Skeletal muscle satellite cell (primary cell): ENCODE results near the gene KEAP1.
A peak's percentile ranks its signal among the peaks of the same experiment; 100 is the strongest.

Experiments
- H3K27me3 ChIP-seq: 2 replicates; pipeline ENCODE4 v1.7.0; 2013; ENCODE audit warnings: low read length; ENCODE audit not compliant: control insufficient read depth, insufficient read depth
- H3K36me3 ChIP-seq: 2 replicates; pipeline ENCODE4 v1.7.0; 2013; ENCODE audit warnings: mild to moderate bottlenecking, control low read depth, low read length; ENCODE audit not compliant: insufficient read depth
- H3K4me1 ChIP-seq: 2 replicates; pipeline ENCODE4 v1.7.0; 2013; ENCODE audit warnings: low read length; ENCODE audit not compliant: control insufficient read depth, insufficient read depth
- H3K4me2 ChIP-seq: 2 replicates; pipeline ENCODE4 v1.7.0; 2013; ENCODE audit warnings: mild to moderate bottlenecking, low read length
- H3K4me3 ChIP-seq: 2 replicates; pipeline ENCODE4 v1.7.0; 2013; ENCODE audit warnings: low read length
- H3K9ac ChIP-seq: 2 replicates; pipeline ENCODE4 v1.7.0; 2013; ENCODE audit warnings: mild to moderate bottlenecking, low read depth, low read length, moderate library complexity
- H3K9me3 ChIP-seq: replicated peaks from 2 replicates; pipeline ENCODE4 v1.7.0; 2013; ENCODE audit warnings: mild to moderate bottlenecking, control low read depth, low read length

Gene KEAP1

DNA sequence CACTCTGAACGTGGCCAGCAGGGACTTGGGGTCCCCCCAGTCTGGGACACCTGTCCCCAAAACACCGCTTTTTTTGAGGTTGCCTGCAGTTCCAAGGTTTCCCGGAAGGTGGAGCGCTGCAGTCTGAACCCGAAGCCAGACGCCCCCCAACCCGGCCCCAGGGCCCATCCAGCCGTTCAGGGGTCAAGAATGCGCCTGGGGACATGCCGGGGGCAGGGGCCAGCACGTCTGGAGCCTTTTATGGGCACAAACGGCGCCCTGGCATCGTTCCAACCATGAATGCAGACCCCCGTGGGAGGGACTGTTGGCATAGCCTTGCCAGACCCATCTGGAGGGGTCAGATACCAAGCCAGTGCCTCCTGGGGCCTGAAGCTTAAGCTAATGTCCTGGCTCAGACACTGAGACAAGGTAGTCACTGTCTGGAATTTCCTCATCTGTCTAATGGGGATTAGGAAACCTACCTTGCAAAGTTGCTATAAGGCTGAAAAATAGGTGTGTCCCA, 7.2 kb upstream of the KEAP1 start:
- Histone ChIP-seq H3K9me3 (no peaks in the 10 kb centered on the region), H3K4me3 (no peak overlapping the region), H3K9ac (no peak overlapping the region), H3K4me1 (no peaks in the 10 kb centered on the region), H3K27me3 (peaks cover 37% of the 10 kb centered on the region), H3K4me2 (no peak overlapping the region), H3K36me3 (no peaks in the 10 kb centered on the region)

DNA sequence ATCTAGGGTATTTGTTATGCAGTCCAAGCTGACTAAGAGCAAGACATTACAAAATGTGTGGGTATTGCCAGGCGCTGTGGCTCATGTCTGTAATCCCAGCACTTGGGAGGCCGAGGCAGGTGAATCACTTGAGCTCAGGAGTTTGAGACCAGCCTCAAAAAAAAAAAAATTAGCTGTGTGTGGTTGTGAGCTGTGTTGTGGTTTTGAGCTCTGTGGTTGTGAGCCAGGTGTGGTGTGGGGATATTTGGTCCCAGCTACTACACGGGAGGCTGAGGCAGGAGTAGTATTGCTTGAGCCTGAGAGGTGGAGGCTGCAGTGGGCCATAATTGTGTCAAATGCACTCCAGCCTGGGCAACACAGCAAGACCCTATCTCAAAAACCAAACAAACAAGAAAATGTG, 5.6 kb upstream of the KEAP1 start:
- H3K9me3 ChIP-seq = no peaks in the 10 kb centered on the region
- no peak overlapping the region for H3K4me2 ChIP-seq
- H3K27me3 ChIP-seq = peaks cover 20% of the 10 kb centered on the region
- no peaks in the 10 kb centered on the region for H3K4me1 ChIP-seq
- H3K9ac ChIP-seq = no peak overlapping the region
- H3K4me3 ChIP-seq = no peak overlapping the region
- no peaks in the 10 kb centered on the region for H3K36me3 ChIP-seq

DNA sequence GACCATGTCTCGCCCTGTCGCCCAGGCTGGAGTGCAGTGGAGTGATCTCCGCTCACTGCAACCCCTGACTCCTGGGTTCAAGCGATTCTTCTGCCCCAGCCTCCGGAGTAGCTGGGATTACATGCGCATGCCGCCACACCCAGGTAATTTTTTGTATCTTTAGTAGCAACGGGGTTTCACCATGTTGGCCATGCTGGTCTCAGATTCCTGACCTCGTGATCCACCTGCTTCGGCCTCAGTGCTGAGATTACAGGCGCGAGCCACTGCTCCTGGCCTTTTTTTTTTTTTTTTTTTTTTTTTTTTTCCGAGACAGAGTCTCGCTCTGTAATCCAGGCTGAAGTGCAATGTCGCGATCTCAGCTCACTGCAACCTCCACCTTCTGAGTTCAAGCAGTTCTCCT, 4.9 kb upstream of the KEAP1 start:
- Histone ChIP-seq H3K36me3 (no peaks in the 10 kb centered on the region), H3K4me3 (no peak overlapping the region), H3K27me3 (peaks cover 14% of the 10 kb centered on the region), H3K4me2 (no peak overlapping the region), H3K9ac (no peak overlapping the region), H3K4me1 (no peaks in the 10 kb centered on the region), H3K9me3 (no peaks in the 10 kb centered on the region)

GRCh38 chr19:10505583-10506229, 2.5 kb upstream of the KEAP1 start:
- Histone ChIP-seq H3K27me3 (peaks cover 5% of the 10 kb centered on the region), H3K9me3 (no peaks in the 10 kb centered on the region), H3K4me2 (no peak overlapping the region), H3K4me1 (peaks cover 8% of the 10 kb centered on the region), H3K36me3 (no peaks in the 10 kb centered on the region), H3K4me3 (no peak overlapping the region), H3K9ac (no peak overlapping the region)

GRCh38 chr19:10502524-10503001, 593 bp downstream of the KEAP1 start:
- Histone ChIP-seq H3K27me3 (no peaks in the 10 kb centered on the region), H3K4me1 (peaks cover 8% of the 10 kb centered on the region), H3K4me2 (peak overlapping the region; percentile 96), H3K9me3 (no peaks in the 10 kb centered on the region), H3K4me3 (peak overlapping the region; percentile 88), H3K9ac (peak overlapping the region; percentile 99), H3K36me3 (peaks cover 18% of the 10 kb centered on the region)

GRCh38 chr19:10501971-10502523, 1.1 kb downstream of the KEAP1 start:
- H3K4me3 ChIP-seq = peak overlapping the region; percentile 88
- H3K4me1 ChIP-seq = peaks cover 8% of the 10 kb centered on the region
- H3K36me3 ChIP-seq = peaks cover 23% of the 10 kb centered on the region
- H3K9ac ChIP-seq = peak overlapping the region; percentile 99
- no peaks in the 10 kb centered on the region for H3K27me3 ChIP-seq
- H3K4me2 ChIP-seq = peak overlapping the region; percentile 96
- H3K9me3 ChIP-seq = no peaks in the 10 kb centered on the region

- H3K4me1 ChIP-seq = peaks cover 8% of the 10 kb centered on the region
- no peak overlapping the region for H3K4me2 ChIP-seq
- H3K4me3 ChIP-seq = no peak overlapping the region
- H3K9me3 ChIP-seq = no peaks in the 10 kb centered on the region
- H3K27me3 ChIP-seq = no peaks in the 10 kb centered on the region
- H3K36me3 ChIP-seq = peaks cover 31% of the 10 kb centered on the region
- H3K9ac ChIP-seq = no peak overlapping the region
Observed at GRCh38 chr19:10500247-10500592, 2.9 kb downstream of the KEAP1 start.

DNA sequence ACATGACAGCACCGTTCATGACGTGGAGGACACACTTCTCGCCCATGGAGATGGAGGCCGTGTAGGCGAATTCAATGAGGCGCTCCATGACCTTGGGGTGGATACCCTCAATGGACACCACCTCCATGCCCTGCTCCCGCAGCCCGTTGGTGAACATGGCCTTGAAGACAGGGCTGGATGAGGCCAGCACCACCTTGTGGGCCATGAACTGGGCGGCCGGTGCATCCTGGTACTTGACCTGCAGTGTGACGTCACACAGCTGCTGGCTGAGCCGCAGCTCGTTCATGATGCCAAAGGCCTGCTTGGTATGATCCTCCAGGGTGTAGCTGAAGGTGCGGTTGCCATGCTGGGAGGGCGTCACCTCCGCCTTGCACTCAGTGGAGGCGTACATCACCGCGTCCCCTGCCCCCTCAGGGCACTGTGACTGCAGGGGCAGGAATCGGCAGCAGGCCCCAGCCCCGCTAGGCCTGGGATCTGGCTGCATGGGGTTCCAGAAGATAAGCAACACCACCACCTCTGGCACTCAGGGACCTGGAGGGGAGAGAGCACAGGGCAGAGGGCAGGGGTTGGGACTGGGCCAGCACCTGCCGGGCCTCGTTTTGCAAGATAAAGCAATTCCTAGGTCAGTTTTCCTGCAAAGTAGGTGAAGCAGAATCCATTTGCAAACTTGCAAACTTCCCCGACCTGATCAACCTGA, 3.5 kb downstream of the KEAP1 start:
- Histone ChIP-seq H3K9ac (no peak overlapping the region), H3K27me3 (no peaks in the 10 kb centered on the region), H3K9me3 (no peaks in the 10 kb centered on the region), H3K36me3 (peaks cover 35% of the 10 kb centered on the region), H3K4me2 (no peak overlapping the region), H3K4me3 (no peak overlapping the region), H3K4me1 (peaks cover 8% of the 10 kb centered on the region)

- Histone ChIP-seq H3K27me3 (no peaks in the 10 kb centered on the region), H3K36me3 (peaks cover 40% of the 10 kb centered on the region), H3K4me2 (no peak overlapping the region), H3K9ac (no peak overlapping the region), H3K9me3 (no peaks in the 10 kb centered on the region), H3K4me3 (no peak overlapping the region), H3K4me1 (peaks cover 8% of the 10 kb centered on the region)
Observed at GRCh38 chr19:10497371-10497770, 5.8 kb downstream of the KEAP1 start.

DNA sequence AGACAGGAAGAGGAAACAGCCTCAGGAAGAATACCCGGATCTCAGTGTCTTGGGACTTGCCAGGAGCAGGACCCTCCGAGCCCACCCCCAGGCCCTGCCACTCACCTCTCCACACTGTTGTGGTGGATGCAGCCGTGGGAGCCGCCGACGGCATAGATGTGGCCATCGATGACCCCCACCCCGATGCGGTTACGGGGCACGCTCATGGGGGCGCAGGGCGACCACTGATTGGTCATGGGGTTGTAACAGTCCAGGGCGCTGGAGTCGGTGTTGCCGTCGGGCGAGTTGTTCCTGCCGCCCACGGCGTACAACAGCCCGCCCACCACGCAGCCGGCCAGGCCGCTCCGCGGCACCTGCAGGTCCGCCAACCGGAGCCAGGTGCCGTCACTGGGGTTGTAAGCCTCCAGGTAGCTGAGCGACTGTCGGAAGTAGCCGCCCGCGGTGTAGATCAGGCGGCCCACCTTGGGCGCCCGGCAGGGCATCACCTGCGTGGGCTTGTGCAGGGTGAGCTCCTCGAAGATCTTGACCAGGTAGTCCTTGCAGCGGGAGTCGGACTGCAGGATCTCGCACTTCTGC, 11.6 kb downstream of the KEAP1 start:
- no peak overlapping the region for H3K4me3 ChIP-seq
- no peak overlapping the region for H3K4me2 ChIP-seq
- no peaks in the 10 kb centered on the region for H3K4me1 ChIP-seq
- H3K36me3 ChIP-seq = peaks cover 47% of the 10 kb centered on the region
- H3K9ac ChIP-seq = no peak overlapping the region
- H3K9me3 ChIP-seq = no peaks in the 10 kb centered on the region
- H3K27me3 ChIP-seq = no peaks in the 10 kb centered on the region

DNA sequence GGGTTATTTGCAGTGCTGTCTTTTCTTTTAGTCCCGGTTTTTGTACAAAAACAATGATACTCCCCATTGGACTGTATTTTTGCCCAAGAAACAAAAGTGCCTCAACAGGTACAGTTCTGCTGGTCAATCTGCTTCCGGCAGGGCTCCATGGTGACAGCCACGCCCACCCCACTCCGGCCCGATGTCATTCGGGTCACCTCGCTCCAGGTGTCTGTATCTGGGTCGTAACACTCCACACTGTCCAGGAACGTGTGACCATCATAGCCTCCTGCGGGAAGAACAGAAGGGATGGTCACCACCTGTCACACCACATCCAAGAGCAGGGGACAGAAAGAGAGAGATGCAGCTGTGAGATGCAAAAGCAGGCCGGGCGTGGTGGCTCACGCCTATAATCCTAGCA, 16.6 kb downstream of the KEAP1 start:
- no peaks in the 10 kb centered on the region for H3K9me3 ChIP-seq
- H3K27me3 ChIP-seq = no peaks in the 10 kb centered on the region
- H3K4me1 ChIP-seq = no peaks in the 10 kb centered on the region
- H3K4me2 ChIP-seq = no peak overlapping the region
- H3K4me3 ChIP-seq = no peak overlapping the region
- peaks cover 39% of the 10 kb centered on the region for H3K36me3 ChIP-seq
- no peak overlapping the region for H3K9ac ChIP-seq
